Measurements from ENCODE around the gene FAM135A.

Gene FAM135A

GRCh38 chr6:70413992-70414494, 735 bp downstream of the FAM135A start:
- Histone ChIP-seq H3K27ac (ENCODE audit: low read depth, low read length, poor library complexity, severe bottlenecking) (peak overlapping the region; percentile 29), H3F3A (ENCODE audit: insufficient read depth, low read length) (no peaks in the 10 kb centered on the region), H3K4me3 (ENCODE audit: low read depth, low read length, poor library complexity, severe bottlenecking) (peak overlapping the region; percentile 74), H2AFZ (ENCODE audit: low read length) (no peak overlapping the region), H3K4me1 (ENCODE audit: insufficient read depth, low read length, severe bottlenecking) (peaks cover 24% of the 10 kb centered on the region), H3K4me2 (ENCODE audit: low read length) (peak overlapping the region; percentile 67), H3K79me2 (ENCODE audit: insufficient read depth, low read length) (peaks cover 23% of the 10 kb centered on the region), H3K9me3 (ENCODE audit: low read length) (no peaks in the 10 kb centered on the region), H3K9ac (ENCODE audit: low read length) (peak overlapping the region; percentile 81), H4K20me1 (ENCODE audit: insufficient read depth, low read length) (no peaks in the 10 kb centered on the region), H3K36me3 (ENCODE audit: insufficient read depth, low read length) (peaks cover 21% of the 10 kb centered on the region), H3K27me3 (ENCODE audit: insufficient read depth, low read length) (no peaks in the 10 kb centered on the region), H3K9me2 (ENCODE audit: low read depth, low read length) (no peaks in the 10 kb centered on the region)
- TF ChIP-seq CTCF (IDR thresholded peaks at IDR 0.05; ENCODE audit: low read length) = no peak
- TF ChIP-seq EZH2 (IDR thresholded peaks at IDR 0.05; ENCODE audit: borderline replicate concordance, low read length) = no peak

- no peaks in the 10 kb centered on the region for H4K20me1 ChIP-seq (ENCODE audit: insufficient read depth, low read length)
- peaks cover 26% of the 10 kb centered on the region for H3K79me2 ChIP-seq (ENCODE audit: insufficient read depth, low read length)
- H3K27ac ChIP-seq (ENCODE audit: low read depth, low read length, poor library complexity, severe bottlenecking) = peak overlapping the region; percentile 20
Measured at GRCh38 chr6:70414813-70415212, 1.5 kb downstream of the FAM135A start.

GRCh38 chr6:70415247-70415646, 1.9 kb downstream of the FAM135A start:
- Histone ChIP-seq H3K9me2 (ENCODE audit: low read depth, low read length) (no peaks in the 10 kb centered on the region), H3K4me3 (ENCODE audit: low read depth, low read length, poor library complexity, severe bottlenecking) (peak overlapping the region; percentile 74), H3F3A (ENCODE audit: insufficient read depth, low read length) (no peaks in the 10 kb centered on the region), H3K4me1 (ENCODE audit: insufficient read depth, low read length, severe bottlenecking) (peaks cover 24% of the 10 kb centered on the region), H3K9ac (ENCODE audit: low read length) (peak overlapping the region; percentile 81; the same call in 1 of the 2 replicates), H3K4me2 (ENCODE audit: low read length) (peak overlapping the region; percentile 67), H4K20me1 (ENCODE audit: insufficient read depth, low read length) (no peaks in the 10 kb centered on the region), H3K27me3 (ENCODE audit: insufficient read depth, low read length) (no peaks in the 10 kb centered on the region), H3K27ac (ENCODE audit: low read depth, low read length, poor library complexity, severe bottlenecking) (peak overlapping the region; percentile 20), H3K9me3 (ENCODE audit: low read length) (no peaks in the 10 kb centered on the region), H3K79me2 (ENCODE audit: insufficient read depth, low read length) (peaks cover 29% of the 10 kb centered on the region), H2AFZ (ENCODE audit: low read length) (no peak overlapping the region), H3K36me3 (ENCODE audit: insufficient read depth, low read length) (peaks cover 33% of the 10 kb centered on the region)
- TF ChIP-seq CTCF (IDR thresholded peaks at IDR 0.05; ENCODE audit: low read length) (no peak), EZH2 (IDR thresholded peaks at IDR 0.05; ENCODE audit: borderline replicate concordance, low read length) (no peak)

More at GRCh38 chr6:70414813-70415212, 1.5 kb downstream of the FAM135A start:
- Histone ChIP-seq H3K4me2 (ENCODE audit: low read length) (peak overlapping the region; percentile 67), H3K36me3 (ENCODE audit: insufficient read depth, low read length) (peaks cover 29% of the 10 kb centered on the region), H2AFZ (ENCODE audit: low read length) (no peak overlapping the region), H3K4me3 (ENCODE audit: low read depth, low read length, poor library complexity, severe bottlenecking) (peak overlapping the region; percentile 74), H3K9me2 (ENCODE audit: low read depth, low read length) (no peaks in the 10 kb centered on the region), H3K9me3 (ENCODE audit: low read length) (no peaks in the 10 kb centered on the region), H3K27me3 (ENCODE audit: insufficient read depth, low read length) (no peaks in the 10 kb centered on the region), H3K9ac (ENCODE audit: low read length) (peak overlapping the region; percentile 81), H3F3A (ENCODE audit: insufficient read depth, low read length) (no peaks in the 10 kb centered on the region), H3K4me1 (ENCODE audit: insufficient read depth, low read length, severe bottlenecking) (peaks cover 24% of the 10 kb centered on the region)
- TF ChIP-seq CTCF (IDR thresholded peaks at IDR 0.05; ENCODE audit: low read length) (no peak), EZH2 (IDR thresholded peaks at IDR 0.05; ENCODE audit: borderline replicate concordance, low read length) (no peak)

Measured in OCI-LY1 (cell line).